Stomach (tissue), 4 donors: ENCODE data around the gene ADD2.

ENCODE experiments used
- CTCF ChIP-seq, 7 experiments: fragments of 450-650 bp in 4 of 7; fragments of 200-600 bp in 3 of 7; sonication (generic) in 3 of 7; IDR thresholded peaks; one replicate each; pipeline ENCODE4 v1.5.1; 2016 to 2019; ENCODE audit warnings: antibody characterized with exemption in 7 of 7, control low read depth in 2 of 7, mild to moderate bottlenecking in 1 of 7
- POLR2A ChIP-seq, 4 donors: fragments of 450-650 bp; IDR thresholded peaks; one replicate each; pipeline ENCODE4 v1.6.1; 2016; ENCODE audit warnings: antibody characterized with exemption in 4 of 4, control low read depth in 2 of 4, mild to moderate bottlenecking in 1 of 4, moderate library complexity in 1 of 4

GRCh38 chr2:70766357-70767078 lies 1.5 kb downstream of the ADD2 start:
- TF ChIP-seq POLR2A (IDR thresholded peaks at IDR 0.05) = no peak
- TF ChIP-seq CTCF (IDR thresholded peaks at IDR 0.05) = no peak
